PC-9 (cell line): ENCODE data around the gene CCDC136.

Experiments used
- EZH2 ChIP-seq: fragments of 200-600 bp; sonication (generic); IDR thresholded peaks from 2 replicates; pipeline ENCODE4 v1.8.0; 2017; ENCODE audit warnings: antibody characterized with exemption, low read depth
- TF ChIP-seq, protein P1 (sequence below): fragments of 200-600 bp; sonication (generic); conservative IDR thresholded peaks from 2 replicates; pipeline ENCODE4 v1.6.1; 2017; ENCODE audit warnings: mixed run types, antibody characterized with exemption, mild to moderate bottlenecking, moderate library complexity

DNA sequence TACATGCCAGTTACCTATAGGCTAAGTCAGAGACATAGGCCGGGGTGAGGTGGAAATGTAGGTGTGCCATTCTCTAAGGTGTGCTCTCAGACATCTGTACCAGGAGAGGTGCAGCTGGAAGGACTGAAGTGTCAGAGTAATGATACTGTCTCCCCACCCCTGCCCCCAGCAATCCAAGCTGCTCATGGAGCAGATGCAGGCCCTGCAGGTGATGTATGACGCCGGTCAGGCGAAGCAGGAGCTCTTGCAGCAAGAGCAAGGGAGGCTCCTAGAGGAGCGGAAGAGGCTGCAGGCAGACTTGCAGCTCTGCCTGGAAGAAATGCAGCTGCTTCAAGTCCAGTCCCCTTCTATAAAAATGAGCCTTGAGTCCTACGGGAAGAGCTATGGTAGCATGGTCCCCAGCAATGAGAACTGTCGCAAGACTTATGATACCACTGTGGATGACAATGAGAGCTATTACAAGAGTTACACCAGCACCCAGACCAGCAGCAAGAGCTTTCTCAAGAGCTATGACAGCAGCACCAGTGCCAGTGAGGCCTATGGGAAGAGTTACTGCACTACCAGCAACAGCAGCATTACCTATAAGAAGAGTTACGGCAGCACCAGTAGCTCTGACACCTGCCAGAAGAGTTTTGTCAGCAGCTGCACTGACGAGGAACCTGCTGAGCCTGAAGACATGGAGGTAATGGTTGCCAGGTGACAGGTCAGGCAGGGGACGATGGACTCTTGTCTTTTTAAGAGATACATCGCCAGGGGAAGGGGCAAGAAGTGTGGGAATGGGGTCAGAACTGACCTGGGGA is 20.1 kb downstream of the CCDC136 start:
- TF ChIP-seq, protein P1, sequence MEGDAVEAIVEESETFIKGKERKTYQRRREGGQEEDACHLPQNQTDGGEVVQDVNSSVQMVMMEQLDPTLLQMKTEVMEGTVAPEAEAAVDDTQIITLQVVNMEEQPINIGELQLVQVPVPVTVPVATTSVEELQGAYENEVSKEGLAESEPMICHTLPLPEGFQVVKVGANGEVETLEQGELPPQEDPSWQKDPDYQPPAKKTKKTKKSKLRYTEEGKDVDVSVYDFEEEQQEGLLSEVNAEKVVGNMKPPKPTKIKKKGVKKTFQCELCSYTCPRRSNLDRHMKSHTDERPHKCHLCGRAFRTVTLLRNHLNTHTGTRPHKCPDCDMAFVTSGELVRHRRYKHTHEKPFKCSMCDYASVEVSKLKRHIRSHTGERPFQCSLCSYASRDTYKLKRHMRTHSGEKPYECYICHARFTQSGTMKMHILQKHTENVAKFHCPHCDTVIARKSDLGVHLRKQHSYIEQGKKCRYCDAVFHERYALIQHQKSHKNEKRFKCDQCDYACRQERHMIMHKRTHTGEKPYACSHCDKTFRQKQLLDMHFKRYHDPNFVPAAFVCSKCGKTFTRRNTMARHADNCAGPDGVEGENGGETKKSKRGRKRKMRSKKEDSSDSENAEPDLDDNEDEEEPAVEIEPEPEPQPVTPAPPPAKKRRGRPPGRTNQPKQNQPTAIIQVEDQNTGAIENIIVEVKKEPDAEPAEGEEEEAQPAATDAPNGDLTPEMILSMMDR: no peak
- no peak for TF ChIP-seq EZH2
